GM18519 (cell line): Measurements from ENCODE around the gene PRKCA.

Source experiments
- ATAC-seq: cut with Tn5 transposase; IDR thresholded peaks from one replicate; pipeline ENCODE4 v1.9.1; 2021; ENCODE audit warnings: mild to moderate bottlenecking, moderate library complexity; ENCODE audit not compliant: unreplicated experiment, low FRiP score

The PRKCA gene

DNA sequence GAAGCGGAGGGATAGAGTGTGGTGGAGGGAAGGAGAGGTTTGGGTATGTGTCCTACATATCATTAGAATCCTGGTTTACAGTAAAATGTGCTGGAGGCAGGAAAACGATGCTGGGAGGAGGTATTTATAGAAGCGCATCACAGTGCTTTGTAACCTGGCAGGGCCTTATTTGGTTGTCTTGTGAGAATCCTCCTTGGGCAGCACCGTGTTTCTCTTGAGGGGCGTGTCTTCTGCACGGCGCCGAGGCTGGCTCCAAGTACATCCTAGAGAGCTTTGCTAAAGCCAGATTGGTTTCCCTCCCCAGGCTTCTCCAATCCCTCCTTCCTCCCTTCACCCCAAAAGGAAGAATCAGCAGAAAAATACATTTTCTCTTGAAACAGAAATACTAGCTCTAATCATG, 556.9 kb downstream of the PRKCA start:
- ATAC-seq, result no peak

DNA sequence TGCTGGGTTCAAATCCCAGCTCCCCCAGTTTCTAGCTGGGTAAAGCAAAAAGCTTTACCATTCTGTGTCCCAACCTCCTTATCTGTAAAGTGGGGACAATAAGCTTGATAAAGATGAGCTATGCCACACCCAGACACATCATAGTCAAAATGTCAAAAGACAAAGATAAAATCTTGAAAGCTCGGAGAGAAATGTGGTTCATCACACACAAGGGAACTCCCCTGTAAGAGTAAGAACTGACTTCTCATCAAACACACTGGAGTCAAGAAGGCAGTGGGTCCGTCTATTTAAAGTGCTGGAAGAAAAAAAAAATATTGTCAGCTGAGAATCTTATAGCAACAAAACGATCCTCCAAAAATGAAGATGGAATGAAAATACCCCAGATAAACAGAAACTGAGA, 557.8 kb downstream of the PRKCA start:
- ATAC-seq, result no peak
